K562 (cell line): ENCODE measurements around the gene GNAQ. TPM values are rescaled to one million over a fixed set of nuclear protein-coding genes. Genes with fewer than 3 reads are reported as not detected.

ENCODE experiments used
- ASH1L ChIP-seq: fragments of 450-650 bp; IDR thresholded peaks from 2 replicates; pipeline ENCODE4 v1.6.1; 2018; ENCODE audit warnings: borderline replicate concordance, mild to moderate bottlenecking, low read depth; ENCODE audit not compliant: partially characterized antibody
- DNMT1 ChIP-seq: fragments of 450-650 bp; IDR thresholded peaks from 2 replicates; pipeline ENCODE4 v1.6.1; 2016; ENCODE audit warnings: antibody characterized with exemption, mild to moderate bottlenecking
- ELK1 ChIP-seq: sonication (generic); formaldehyde crosslinking; IDR thresholded peaks from 2 replicates; pipeline ENCODE4 v1.8.1; 2022; ENCODE audit warnings: missing genetic modification reagents
- HDAC6 ChIP-seq: IDR thresholded peaks from 2 replicates; pipeline ENCODE4 v1.6.1; 2012; ENCODE audit warnings: low read depth, mild to moderate bottlenecking, control low read depth, inconsistent platforms, low read length, moderate library complexity
- HMGN3 ChIP-seq: IDR thresholded peaks from 2 replicates; pipeline ENCODE4 v1.6.1; 2011; ENCODE audit warnings: borderline replicate concordance, low read depth, mild to moderate bottlenecking, mixed read lengths, low read length; ENCODE audit not compliant: insufficient read length; ENCODE audit errors: extremely low read depth
- ID3 ChIP-seq, 2 experiments: fragments of 250-450 bp in 1 of 2; fragments of 450-650 bp in 1 of 2; sonication (Bioruptor Pico) in 1 of 2; IDR thresholded peaks; 2 replicates each; pipeline versions ENCODE4 v1.6.1 to v1.8.0; 2016 to 2021; ENCODE audit warnings: mild to moderate bottlenecking in 2 of 2, moderate library complexity in 2 of 2, missing compliant biosample characterization in 1 of 2, missing genetic modification characterization in 1 of 2
- KDM5B ChIP-seq: fragments of 200-600 bp; sonication (generic); IDR thresholded peaks from 2 replicates; pipeline ENCODE4 v1.6.1; 2012; ENCODE audit warnings: low read depth, mild to moderate bottlenecking, moderate library complexity, low read length, control low read depth, inconsistent platforms; ENCODE audit not compliant: insufficient replicate concordance
- KHSRP ChIP-seq: fragments of 450-650 bp; IDR thresholded peaks from 2 replicates; pipeline ENCODE4 v1.6.1; 2017
- MAFK ChIP-seq: IDR thresholded peaks from 2 replicates; pipeline ENCODE4 v1.6.1; 2011; ENCODE audit warnings: low read length, improper control_type of control experiment
- MCM7 ChIP-seq, 2 experiments: fragments of 450-650 bp; IDR thresholded peaks; 2 replicates each; pipeline ENCODE4 v1.6.1; 2016 to 2018
- RBFOX2 ChIP-seq: fragments of 200-400 bp; formaldehyde crosslinking; IDR thresholded peaks from 2 replicates; pipeline ENCODE4 v1.6.1; 2017; ENCODE audit warnings: low read depth, mild to moderate bottlenecking, low read length, moderate library complexity
- ZBTB34 ChIP-seq: fragments of 250-450 bp; sonication (Bioruptor Pico); IDR thresholded peaks from 2 replicates; pipeline ENCODE4 v1.8.0; 2021; ENCODE audit warnings: mild to moderate bottlenecking, moderate library complexity
- polyA plus RNA-seq, 8 experiments: library from polyadenylated mRNA; depleted of rRNA in 4 of 8; stranded (reverse) in 5 of 8; unstranded in 3 of 8; fragments of >200 nt; fragmentation: Nextera tagmentation in 2 of 8; fragmentation: Illumina TruSeq in 1 of 8; extraction: Ambion mirVana in 2 of 8; extraction: Trizol in 1 of 8; gene quantifications; 2 replicates each; pipeline versions ENCODE4 v1.2.1 to v1.2.3, GENCODE V29; 2011 to 2014; ENCODE audit warnings: inconsistent platforms in 1 of 8, missing spikeins in 1 of 8
- total RNA-seq, 7 experiments: library from RNA; depleted of rRNA in 6 of 7; stranded (reverse); fragments of >200 nt in 6 of 7; fragmentation: Illumina TruSeq in 2 of 7; extraction: Trizol in 2 of 7; gene quantifications; 2 replicates each; pipeline versions ENCODE4 v1.2.1 to v1.2.3, GENCODE V29; 2011 to 2021; ENCODE audit warnings: low replicate concordance in 1 of 7

GNAQ gene
- total and polyA plus RNA-seq, 9 of the 15 experiments (the other 6 are each of a cell fraction or from before 2014, with no cell fraction given): 4.8 to 27.9 (median 17.5) TPM

DNA sequence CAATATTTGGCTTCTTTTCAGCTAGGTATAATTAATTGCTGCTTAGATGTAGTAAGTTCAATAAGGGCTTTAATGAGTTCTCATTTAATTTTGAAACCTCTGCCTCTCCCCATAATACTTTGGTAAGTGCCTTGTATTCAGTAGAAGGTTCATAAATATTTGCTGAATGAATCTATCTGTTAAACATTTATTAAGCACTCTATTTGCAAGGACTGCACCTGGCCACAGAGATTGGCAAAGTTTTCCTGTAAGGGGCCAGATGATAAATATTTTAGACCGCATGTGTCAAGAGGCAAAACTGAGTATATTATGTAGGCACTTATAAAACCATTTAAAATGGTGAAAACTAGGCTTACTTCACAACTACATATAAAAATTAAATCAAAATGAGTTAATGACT lies 364.5 kb downstream of the GNAQ start (continued):
- no peak for TF ChIP-seq ELK1 (CRISPR knock-in tag)
- TF ChIP-seq ID3 (CRISPR knock-in tag; IDR thresholded peaks at IDR 0.05): no peak
- no peak for TF ChIP-seq ID3 (tag; IDR thresholded peaks at IDR 0.05)
- TF ChIP-seq HMGN3: no peak
- no peak for TF ChIP-seq ASH1L
- no peak for TF ChIP-seq HDAC6
- no peak for TF ChIP-seq DNMT1
- no peak for TF ChIP-seq KDM5B
- no peak for TF ChIP-seq KHSRP
- no peak for TF ChIP-seq ZBTB34
- no peak for TF ChIP-seq MCM7 (IDR thresholded peaks at IDR 0.05)
- TF ChIP-seq MAFK: no peak
- no peak for TF ChIP-seq RBFOX2
- TF ChIP-seq, all 486 proteins: peak for 0

Other genes with a start within 250 kb of the GNAQ start
- 26.0 and 41.4 TPM in 2 replicates for gene CEP78, start 204.3 kb upstream of the GNAQ start, total RNA-seq (2014; rRNA removed)
- gene CEP78, start 204.3 kb upstream of the GNAQ start, total RNA-seq (2014; rRNA removed; fragmentation: Illumina TruSeq; extraction: Trizol): 23.4 and 24.6 TPM in 2 replicates
- gene CEP78, start 204.3 kb upstream of the GNAQ start, total RNA-seq (2015; rRNA removed; fragmentation: Illumina TruSeq; extraction: Trizol): 22.4 and 24.3 TPM in 2 replicates
- 18.3 and 21.5 TPM in 2 replicates for gene CEP78, start 204.3 kb upstream of the GNAQ start, total RNA-seq (2021)
- gene CEP78, start 204.3 kb upstream of the GNAQ start, polyA plus RNA-seq (2011; rRNA removed): 17.1 and 22.8 TPM in 2 replicates
- 15.4 and 20.2 TPM in 2 replicates for gene CEP78, start 204.3 kb upstream of the GNAQ start, polyA plus RNA-seq (2014; fragmentation: Illumina TruSeq; extraction: Trizol)
- 1 to 10 TPM; 3.5 to 4.5 TPM for gene CEP78, start 204.3 kb upstream of the GNAQ start, polyA plus RNA-seq (2014; fragmentation: Nextera tagmentation; extraction: Ambion mirVana)
- 17.3 and 18.4 TPM in 2 replicates for gene CEP78, start 204.3 kb upstream of the GNAQ start, polyA plus RNA-seq (2014; rRNA removed)